ENCODE results near the gene CCDC188.

The CCDC188 gene

GRCh38 chr22:20106205-20106848, 44.5 kb downstream of the CCDC188 start:
- H3K4me3 ChIP-seq (ENCODE audit: low read depth, low read length): no peak overlapping the region
- TF ChIP-seq CTCF (IDR thresholded peaks at IDR 0.05; ENCODE audit: insufficient read depth, low read length, missing control alignments): no peak
- ChIA-PET CTCF (interaction anchor here (0.7 kb wide), 1 partner anchor 138 kb away, joined by 3 read pairs; no protein-coding TSS in a partner anchor), POLR2A (no interaction called here)
- DNase-seq (ENCODE audit: low read depth, low spot score): no peak

GRCh38 chr22:20105456-20106204, 45.2 kb downstream of the CCDC188 start:
- TF ChIP-seq CTCF (IDR thresholded peaks at IDR 0.05; ENCODE audit: insufficient read depth, low read length, missing control alignments): no peak
- DNase-seq (ENCODE audit: low read depth, low spot score): no peak
- no peak overlapping the region for H3K4me3 ChIP-seq (ENCODE audit: low read depth, low read length)
- ChIA-PET POLR2A (no interaction called here), CTCF (interaction anchor here (0.7 to 1.1 kb wide), 2 partner anchors 14 to 157 kb away, joined by 3 to 4 read pairs; no protein-coding TSS in a partner anchor)

GRCh38 chr22:20102203-20102780, 48.6 kb downstream of the CCDC188 start:
- ChIA-PET POLR2A (no interaction called here), CTCF (interaction anchor here (0.7 to 2.2 kb wide), 4 partner anchors 8 to 216 kb away, joined by 3 to 7 read pairs (median 4); no protein-coding TSS in a partner anchor)
- no peak for DNase-seq (ENCODE audit: low read depth, low spot score)
- no peak overlapping the region for H3K4me3 ChIP-seq (ENCODE audit: low read depth, low read length)
- TF ChIP-seq CTCF (IDR thresholded peaks at IDR 0.05; ENCODE audit: insufficient read depth, low read length, missing control alignments): no peak

GRCh38 chr22:20101638-20102037, 49.2 kb downstream of the CCDC188 start:
- CTCF ChIA-PET: interaction anchor here (0.7 to 2.2 kb wide), 3 partner anchors 9 to 216 kb away, joined by 3 to 7 read pairs (median 5); no protein-coding TSS in a partner anchor
- TF ChIP-seq CTCF (IDR thresholded peaks at IDR 0.05; ENCODE audit: insufficient read depth, low read length, missing control alignments): no peak
- DNase-seq (ENCODE audit: low read depth, low spot score): no peak
- H3K4me3 ChIP-seq (ENCODE audit: low read depth, low read length): no peak overlapping the region
- POLR2A ChIA-PET: interaction anchor here (1.0 kb wide), 1 partner anchor 15 kb away, joined by 3 read pairs; the partner anchor contains the start of gene TRMT2A

GRCh38 chr22:20099099-20099711, 51.6 kb downstream of the CCDC188 start:
- DNase-seq (ENCODE audit: low read depth, low spot score): no peak
- CTCF ChIA-PET: interaction anchor here (1.0 to 1.1 kb wide), 2 partner anchors 13 to 14 kb away, joined by 3 to 4 read pairs; no protein-coding TSS in a partner anchor
- POLR2A ChIA-PET: interaction anchor here (0.5 to 0.7 kb wide), 2 partner anchors 9 to 69 kb away, joined by 3 to 4 read pairs; no protein-coding TSS in a partner anchor
- TF ChIP-seq CTCF (IDR thresholded peaks at IDR 0.05; ENCODE audit: insufficient read depth, low read length, missing control alignments): no peak
- H3K4me3 ChIP-seq (ENCODE audit: low read depth, low read length): no peak overlapping the region

Measured in AG04449 (cell line).